DMS53 treated with DMSO at 0.1 percent for 48 hours (cell line): ENCODE data around the gene KRTAP5-7.

Experiments
- DNase-seq: peaks from one replicate; lab custom pipeline; 2025; ENCODE audit not compliant: unreplicated experiment; lab: John Stamatoyannopoulos, UW

The KRTAP5-7 gene

GRCh38 chr11:71526796-71527575 lies at the start of gene KRTAP5-7:
KRTAP5-7 (plus strand) TSS chr11:71527267; CDS start chr11:71527301, 34 bp downstream.
- DNase-seq = peak; percentile 15

- DNase-seq = no peak
These were observed 49.2 kb upstream of the KRTAP5-7 start for GRCh38 chr11:71477641-71478527.

GRCh38 chr11:71478528-71478840 lies 48.6 kb upstream of the KRTAP5-7 start:
- no peak for DNase-seq

GRCh38 chr11:71481101-71481960 lies 45.7 kb upstream of the KRTAP5-7 start:
- no peak for DNase-seq

- DNase-seq = no peak
These were observed 44.9 kb upstream of the KRTAP5-7 start for GRCh38 chr11:71482216-71482615.

GRCh38 chr11:71482746-71483364 lies 44.2 kb upstream of the KRTAP5-7 start:
- DNase-seq = no peak

GRCh38 chr11:71483692-71484091 lies 43.4 kb upstream of the KRTAP5-7 start:
- DNase-seq = no peak

- no peak for DNase-seq
These were observed 42.6 kb upstream of the KRTAP5-7 start for GRCh38 chr11:71484248-71485062.

GRCh38 chr11:71485063-71485399 lies 42.0 kb upstream of the KRTAP5-7 start:
- DNase-seq = no peak

- DNase-seq = no peak
These were observed 41.6 kb upstream of the KRTAP5-7 start for GRCh38 chr11:71485466-71485865.

- DNase-seq = no peak
These were observed 40.7 kb upstream of the KRTAP5-7 start for GRCh38 chr11:71486320-71486719.

GRCh38 chr11:71488681-71489270 lies 38.3 kb upstream of the KRTAP5-7 start:
- DNase-seq = no peak

GRCh38 chr11:71489311-71490043 lies 37.6 kb upstream of the KRTAP5-7 start:
- DNase-seq = no peak

- no peak for DNase-seq
These were observed 36.9 kb upstream of the KRTAP5-7 start for GRCh38 chr11:71490044-71490730.

- DNase-seq = no peak
These were observed 36.2 kb upstream of the KRTAP5-7 start for GRCh38 chr11:71490731-71491390.

GRCh38 chr11:71491531-71491930 lies 35.5 kb upstream of the KRTAP5-7 start:
- DNase-seq = no peak

GRCh38 chr11:71491940-71492339 lies 35.1 kb upstream of the KRTAP5-7 start:
- no peak for DNase-seq
